ENCODE results near the gene SLMAP.
A peak's percentile ranks its signal among the peaks of the same experiment; 100 is the strongest.

SLMAP gene

GRCh38 chr3:57753016-57753415 is 3.1 kb upstream of the SLMAP start:
- no peak for DNase-seq (ENCODE audit: low spot score)

- no peak for DNase-seq (ENCODE audit: low spot score)
These were observed 787 bp upstream of the SLMAP start for GRCh38 chr3:57755368-57755675.

- DNase-seq (ENCODE audit: low spot score): peak; percentile 34
These were observed 656 bp downstream of the SLMAP start for GRCh38 chr3:57756528-57757401.

GRCh38 chr3:57757642-57758297 is 1.7 kb downstream of the SLMAP start:
- DNase-seq (ENCODE audit: low spot score): no peak

- DNase-seq (ENCODE audit: low spot score): no peak
These were observed 2.6 kb downstream of the SLMAP start for GRCh38 chr3:57758686-57759085.

- no peak for DNase-seq (ENCODE audit: low spot score)
These were observed 8.7 kb downstream of the SLMAP start for GRCh38 chr3:57764794-57765193.

GRCh38 chr3:57768595-57768994 is 12.5 kb downstream of the SLMAP start:
- DNase-seq (ENCODE audit: low spot score): no peak

- DNase-seq (ENCODE audit: low spot score): no peak
These were observed 14.1 kb downstream of the SLMAP start for GRCh38 chr3:57770009-57770827.

GRCh38 chr3:57772251-57772650 is 16.1 kb downstream of the SLMAP start:
- DNase-seq (ENCODE audit: low spot score): no peak

- DNase-seq (ENCODE audit: low spot score): no peak
These were observed 21.7 kb downstream of the SLMAP start for GRCh38 chr3:57777774-57778173.

- no peak for DNase-seq (ENCODE audit: low spot score)
These were observed 22.4 kb downstream of the SLMAP start for GRCh38 chr3:57778494-57778893.

- DNase-seq (ENCODE audit: low spot score): no peak
These were observed 23.6 kb downstream of the SLMAP start for GRCh38 chr3:57779666-57780065.

GRCh38 chr3:57783186-57784088 is 27.3 kb downstream of the SLMAP start:
- no peak for DNase-seq (ENCODE audit: low spot score)

- DNase-seq (ENCODE audit: low spot score): no peak
These were observed 28.1 kb downstream of the SLMAP start for GRCh38 chr3:57784089-57784735.

- DNase-seq (ENCODE audit: low spot score): no peak
These were observed 29.3 kb downstream of the SLMAP start for GRCh38 chr3:57785446-57785845.

- no peak for DNase-seq (ENCODE audit: low spot score)
These were observed 31.9 kb downstream of the SLMAP start for GRCh38 chr3:57787867-57788623.

GRCh38 chr3:57788624-57789018 is 32.5 kb downstream of the SLMAP start:
- DNase-seq (ENCODE audit: low spot score): no peak

- DNase-seq (ENCODE audit: low spot score): no peak
These were observed 35.1 kb downstream of the SLMAP start for GRCh38 chr3:57791245-57791644.

GRCh38 chr3:57792198-57792597 is 36.1 kb downstream of the SLMAP start:
- no peak for DNase-seq (ENCODE audit: low spot score)

- no peak for DNase-seq (ENCODE audit: low spot score)
These were observed 37.7 kb downstream of the SLMAP start for GRCh38 chr3:57793737-57794187.
